WTC11 (cell line): ENCODE measurements around the gene TRPM2. TPM values are rescaled to one million over a fixed set of nuclear protein-coding genes. Genes with fewer than 3 reads are reported as not detected.

ENCODE experiments used
- ATAC-seq: fragments of 200-7000 bp; cut with Tn5 transposase; 2 replicates; pipeline ENCODE4 v1.10.0; 2021; ENCODE audit warnings: mild to moderate bottlenecking, moderate library complexity
- CTCF ChIA-PET: fragments of 300-600 bp; sonication (Branson Sonifier 250); formaldehyde crosslinking; loops from one replicate; lab custom pipeline; 2021; ENCODE audit warnings: antibody characterized with exemption; lab: Charles Lee
- POLR2A ChIA-PET: fragments of 350-600 bp; sonication (Branson Sonifier 250); formaldehyde crosslinking; loops from one replicate; lab custom pipeline; 2021; ENCODE audit warnings: antibody characterized with exemption; lab: Charles Lee
- DNase-seq: peaks from one replicate; pipeline ENCODE4 v3.0.0; 2021; ENCODE audit warnings: low spot score
- H3K27ac Mint-ChIP-seq: 2 replicates; pipeline ENCODE4 v1.8.0; 2021; ENCODE audit warnings: mixed read lengths
- H3K27me3 Mint-ChIP-seq: 2 replicates; pipeline ENCODE4 v1.8.0; 2021; ENCODE audit warnings: low read depth, mild to moderate bottlenecking, moderate library complexity, mixed read lengths
- H3K36me3 Mint-ChIP-seq: 2 replicates; pipeline ENCODE4 v1.8.0; 2021; ENCODE audit warnings: mixed read lengths
- H3K4me1 Mint-ChIP-seq: 2 replicates; pipeline ENCODE4 v1.8.0; 2022; ENCODE audit warnings: mixed read lengths
- H3K4me3 Mint-ChIP-seq: 2 replicates; pipeline ENCODE4 v1.8.0; 2021; ENCODE audit warnings: mild to moderate bottlenecking, moderate library complexity, mixed read lengths
- H3K9me3 Mint-ChIP-seq: 2 replicates; pipeline ENCODE4 v1.8.0; 2021; ENCODE audit warnings: mixed read lengths
- AFF4 ChIP-seq: sonication (generic); formaldehyde crosslinking; IDR thresholded peaks from 2 replicates; pipeline ENCODE4 v1.8.1; 2023; ENCODE audit warnings: mild to moderate bottlenecking, missing genetic modification reagents, borderline replicate concordance
- AR ChIP-seq: fragments of 250-450 bp; sonication (Bioruptor Pico); IDR thresholded peaks from 2 replicates; pipeline ENCODE4 v1.9.0; 2021; ENCODE audit warnings: mild to moderate bottlenecking
- ATF2 ChIP-seq: sonication (generic); formaldehyde crosslinking; IDR thresholded peaks from 2 replicates; pipeline ENCODE4 v1.8.1; 2022; ENCODE audit warnings: low read depth, missing genetic modification reagents, borderline replicate concordance
- CREM ChIP-seq: sonication (generic); formaldehyde crosslinking; IDR thresholded peaks from 2 replicates; pipeline ENCODE4 v1.8.1; 2022; ENCODE audit warnings: mild to moderate bottlenecking, missing genetic modification reagents, moderate library complexity
- FOXP4 ChIP-seq: sonication (generic); formaldehyde crosslinking; IDR thresholded peaks from 2 replicates; pipeline ENCODE4 v1.8.0; 2022; ENCODE audit warnings: mild to moderate bottlenecking, missing genetic modification reagents
- HMGA2 ChIP-seq: fragments of 250-450 bp; sonication (Bioruptor Pico); IDR thresholded peaks from 2 replicates; pipeline ENCODE4 v1.4.0; 2021; ENCODE audit warnings: mild to moderate bottlenecking, moderate library complexity
- NFYB ChIP-seq: sonication (generic); formaldehyde crosslinking; conservative IDR thresholded peaks from 2 replicates; pipeline ENCODE4 v1.8.0; 2022; ENCODE audit warnings: low read depth, missing genetic modification reagents
- PRRX2 ChIP-seq: fragments of 250-450 bp; sonication (Bioruptor Pico); IDR thresholded peaks from 2 replicates; pipeline ENCODE4 v1.8.0; 2021; ENCODE audit warnings: mild to moderate bottlenecking
- ZBTB21 ChIP-seq: sonication (generic); formaldehyde crosslinking; IDR thresholded peaks from 2 replicates; pipeline ENCODE4 v1.8.1; 2023; ENCODE audit warnings: mild to moderate bottlenecking, missing genetic modification reagents, borderline replicate concordance
- ZNF263 ChIP-seq: sonication (generic); formaldehyde crosslinking; IDR thresholded peaks from 2 replicates; pipeline ENCODE4 v1.8.1; 2022; ENCODE audit warnings: low read depth, mild to moderate bottlenecking, moderate library complexity, missing genetic modification reagents
- ZNF416 ChIP-seq: fragments of 250-450 bp; sonication (Bioruptor Pico); IDR thresholded peaks from 2 replicates; pipeline ENCODE4 v1.9.0; 2021; ENCODE audit warnings: mild to moderate bottlenecking, inconsistent platforms
- ZNF512 ChIP-seq: sonication (generic); formaldehyde crosslinking; IDR thresholded peaks from 2 replicates; pipeline ENCODE4 v1.8.1; 2022; ENCODE audit warnings: missing genetic modification reagents, borderline replicate concordance
- total RNA-seq: library from RNA; stranded (reverse); gene quantifications from 3 replicates; pipeline ENCODE4 v1.2.3, GENCODE V29; 2021
- TF ChIP-seq, protein P1 (sequence below): fragments of 250-450 bp; sonication (Bioruptor Pico); IDR thresholded peaks from 2 replicates; pipeline ENCODE4 v2.1.2; 2022; ENCODE audit warnings: mild to moderate bottlenecking, moderate library complexity
- TF ChIP-seq, protein P2 (sequence below): fragments of 250-450 bp; sonication (Bioruptor Pico); IDR thresholded peaks from 2 replicates; pipeline ENCODE4 v1.9.0; 2021; ENCODE audit warnings: mild to moderate bottlenecking
- TF ChIP-seq, protein P3 (sequence below): fragments of 250-450 bp; sonication (Bioruptor Pico); IDR thresholded peaks from 2 replicates; pipeline ENCODE4 v1.8.0; 2021; ENCODE audit warnings: mild to moderate bottlenecking
- TF ChIP-seq, protein P4 (sequence below): fragments of 250-450 bp; sonication (Bioruptor Pico); conservative IDR thresholded peaks from 2 replicates; pipeline ENCODE4 v1.9.0; 2021; ENCODE audit warnings: mild to moderate bottlenecking

TRPM2 gene
- total RNA-seq, 1 experiment from 2014 or later, result 0.92 TPM

- H3K27ac Mint-ChIP-seq, result no peak overlapping the region
- POLR2A ChIA-PET, result no interaction called here
- ATAC-seq, result no peak
These were observed 28.6 kb upstream of the TRPM2 start for GRCh38 chr21:44324854-44325107.

More at GRCh38 chr21:44324854-44325107, 28.6 kb upstream of the TRPM2 start:
- Mint-ChIP-seq H3K4me3 (no peak overlapping the region), H3K36me3 (no peaks in the 10 kb centered on the region; the same call in 1 of the 2 replicates), H3K27me3 (no peaks in the 10 kb centered on the region), H3K9me3 (no peaks in the 10 kb centered on the region), H3K4me1 (no peaks in the 10 kb centered on the region)
- no peak for DNase-seq
- TF ChIP-seq, protein P1, sequence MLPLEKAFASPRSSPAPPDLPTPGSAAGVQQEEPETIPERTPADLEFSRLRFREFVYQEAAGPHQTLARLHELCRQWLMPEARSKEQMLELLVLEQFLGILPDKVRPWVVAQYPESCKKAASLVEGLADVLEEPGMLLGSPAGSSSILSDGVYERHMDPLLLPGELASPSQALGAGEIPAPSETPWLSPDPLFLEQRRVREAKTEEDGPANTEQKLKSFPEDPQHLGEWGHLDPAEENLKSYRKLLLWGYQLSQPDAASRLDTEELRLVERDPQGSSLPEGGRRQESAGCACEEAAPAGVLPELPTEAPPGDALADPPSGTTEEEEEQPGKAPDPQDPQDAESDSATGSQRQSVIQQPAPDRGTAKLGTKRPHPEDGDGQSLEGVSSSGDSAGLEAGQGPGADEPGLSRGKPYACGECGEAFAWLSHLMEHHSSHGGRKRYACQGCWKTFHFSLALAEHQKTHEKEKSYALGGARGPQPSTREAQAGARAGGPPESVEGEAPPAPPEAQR (CRISPR knock-in tag), result no peak
- TF ChIP-seq CREM (CRISPR knock-in tag), result no peak
- TF ChIP-seq ZNF416 (CRISPR knock-in tag), result no peak
- TF ChIP-seq HMGA2, result no peak
- TF ChIP-seq, protein P2, sequence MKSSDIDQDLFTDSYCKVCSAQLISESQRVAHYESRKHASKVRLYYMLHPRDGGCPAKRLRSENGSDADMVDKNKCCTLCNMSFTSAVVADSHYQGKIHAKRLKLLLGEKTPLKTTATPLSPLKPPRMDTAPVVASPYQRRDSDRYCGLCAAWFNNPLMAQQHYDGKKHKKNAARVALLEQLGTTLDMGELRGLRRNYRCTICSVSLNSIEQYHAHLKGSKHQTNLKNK (CRISPR knock-in tag), result no peak
- TF ChIP-seq AR (CRISPR knock-in tag), result no peak
- no peak for TF ChIP-seq NFYB (CRISPR knock-in tag)
- no peak for TF ChIP-seq ZBTB21
- no peak for TF ChIP-seq ZNF263
- TF ChIP-seq FOXP4 (CRISPR knock-in tag), result no peak
- TF ChIP-seq ATF2, result no peak
- no peak for TF ChIP-seq AFF4
- TF ChIP-seq, protein P3, sequence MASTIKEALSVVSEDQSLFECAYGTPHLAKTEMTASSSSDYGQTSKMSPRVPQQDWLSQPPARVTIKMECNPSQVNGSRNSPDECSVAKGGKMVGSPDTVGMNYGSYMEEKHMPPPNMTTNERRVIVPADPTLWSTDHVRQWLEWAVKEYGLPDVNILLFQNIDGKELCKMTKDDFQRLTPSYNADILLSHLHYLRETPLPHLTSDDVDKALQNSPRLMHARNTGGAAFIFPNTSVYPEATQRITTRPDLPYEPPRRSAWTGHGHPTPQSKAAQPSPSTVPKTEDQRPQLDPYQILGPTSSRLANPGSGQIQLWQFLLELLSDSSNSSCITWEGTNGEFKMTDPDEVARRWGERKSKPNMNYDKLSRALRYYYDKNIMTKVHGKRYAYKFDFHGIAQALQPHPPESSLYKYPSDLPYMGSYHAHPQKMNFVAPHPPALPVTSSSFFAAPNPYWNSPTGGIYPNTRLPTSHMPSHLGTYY (CRISPR knock-in tag), result no peak
- TF ChIP-seq PRRX2 (CRISPR knock-in tag), result no peak
- TF ChIP-seq, protein P4, sequence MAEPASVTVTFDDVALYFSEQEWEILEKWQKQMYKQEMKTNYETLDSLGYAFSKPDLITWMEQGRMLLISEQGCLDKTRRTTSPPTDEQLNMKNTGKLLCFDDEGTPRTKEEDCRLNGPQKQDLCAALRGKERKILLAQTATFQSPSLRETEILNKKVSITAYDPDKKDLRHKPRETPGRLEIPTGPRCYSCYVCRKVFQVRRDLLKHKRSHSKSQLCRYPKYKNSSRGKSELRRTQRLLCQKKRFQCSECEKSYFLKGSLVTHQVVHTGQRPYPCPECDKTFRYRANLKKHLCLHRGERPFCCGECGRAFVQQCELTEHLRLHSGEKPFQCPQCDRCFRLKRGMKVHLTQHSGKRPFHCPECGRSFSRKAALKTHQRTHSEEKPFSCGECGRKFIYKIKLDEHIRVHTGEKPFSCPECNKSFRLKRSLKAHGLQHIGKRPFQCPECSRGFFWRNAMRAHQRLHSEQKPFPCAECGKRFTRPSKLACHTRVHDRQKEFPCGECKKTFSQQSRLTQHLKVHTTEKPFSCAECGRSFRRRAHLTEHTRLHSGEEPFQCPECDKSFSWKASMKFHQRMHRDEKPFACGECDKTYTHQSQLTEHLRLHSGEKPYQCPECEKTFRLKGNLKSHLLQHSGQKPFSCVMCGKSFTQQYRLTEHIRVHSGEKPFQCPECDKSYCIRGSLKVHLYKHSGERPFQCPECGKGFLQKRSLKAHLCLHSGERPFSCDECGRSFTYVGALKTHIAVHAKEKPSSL, result no peak
- no peak for TF ChIP-seq ZNF512
- CTCF ChIA-PET, result no interaction called here
